HUES48 (cell line): Measurements from ENCODE around the gene RASL10B.
A peak's percentile ranks its signal among the peaks of the same experiment; 100 is the strongest.

Experiments
- H3K27ac ChIP-seq: one replicate; pipeline ENCODE4 v1.7.0; 2013; ENCODE audit warnings: low read depth, low read length, inconsistent platforms
- H3K27me3 ChIP-seq: 2 replicates; pipeline ENCODE4 v1.6.1; 2013; ENCODE audit warnings: mild to moderate bottlenecking, low read length; ENCODE audit not compliant: control insufficient read depth, insufficient read depth
- H3K36me3 ChIP-seq: 2 replicates; pipeline ENCODE4 v1.6.1; 2013; ENCODE audit warnings: low read length; ENCODE audit not compliant: control insufficient read depth, insufficient read depth
- H3K4me1 ChIP-seq: 2 replicates; pipeline ENCODE4 v1.6.1; 2013; ENCODE audit warnings: mild to moderate bottlenecking, low read length; ENCODE audit not compliant: control insufficient read depth, insufficient read depth
- H3K4me3 ChIP-seq: 2 replicates; pipeline ENCODE4 v1.5.1; 2013; ENCODE audit warnings: mild to moderate bottlenecking, low read depth, low read length
- H3K9ac ChIP-seq: 2 replicates; pipeline ENCODE4 v1.6.1; 2013; ENCODE audit warnings: mild to moderate bottlenecking, low read depth, low read length, moderate library complexity
- H3K9me3 ChIP-seq: 2 replicates; pipeline ENCODE4 v1.6.1; 2013; ENCODE audit warnings: low read length; ENCODE audit not compliant: control insufficient read depth, insufficient read depth

Gene RASL10B

GRCh38 chr17:35716897-35717465, 14.5 kb upstream of the RASL10B start:
- H3K9ac ChIP-seq, result no peak overlapping the region
- peaks cover 73% of the 10 kb centered on the region for H3K36me3 ChIP-seq
- no peaks in the 10 kb centered on the region for H3K9me3 ChIP-seq
- no peaks in the 10 kb centered on the region for H3K27me3 ChIP-seq
- H3K4me1 ChIP-seq, result no peaks in the 10 kb centered on the region
- H3K4me3 ChIP-seq, result no peak overlapping the region
- H3K27ac ChIP-seq, result no peak overlapping the region

DNA sequence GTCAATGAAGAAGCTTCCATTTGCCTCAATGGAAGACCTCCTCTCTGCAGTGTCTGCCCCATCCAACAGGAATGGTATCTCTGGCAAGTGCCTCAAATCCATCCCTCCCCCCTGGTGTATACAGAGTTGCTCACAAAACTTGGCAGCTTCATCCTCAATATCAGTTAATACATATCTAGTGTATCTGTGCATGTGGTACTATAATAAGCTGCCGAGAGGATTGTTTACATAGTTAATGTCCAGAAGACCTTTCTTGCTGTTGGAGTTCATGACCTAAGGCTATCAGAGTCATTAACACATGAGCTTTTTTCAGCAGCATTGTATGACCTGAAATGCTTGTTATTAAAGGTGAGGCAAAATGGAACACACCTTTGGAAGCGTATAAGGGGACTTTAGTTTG, 14.0 kb upstream of the RASL10B start:
- Histone ChIP-seq H3K27ac (no peak overlapping the region), H3K27me3 (no peaks in the 10 kb centered on the region), H3K4me1 (no peaks in the 10 kb centered on the region), H3K9ac (no peak overlapping the region), H3K9me3 (no peaks in the 10 kb centered on the region), H3K4me3 (no peak overlapping the region), H3K36me3 (peaks cover 73% of the 10 kb centered on the region)

DNA sequence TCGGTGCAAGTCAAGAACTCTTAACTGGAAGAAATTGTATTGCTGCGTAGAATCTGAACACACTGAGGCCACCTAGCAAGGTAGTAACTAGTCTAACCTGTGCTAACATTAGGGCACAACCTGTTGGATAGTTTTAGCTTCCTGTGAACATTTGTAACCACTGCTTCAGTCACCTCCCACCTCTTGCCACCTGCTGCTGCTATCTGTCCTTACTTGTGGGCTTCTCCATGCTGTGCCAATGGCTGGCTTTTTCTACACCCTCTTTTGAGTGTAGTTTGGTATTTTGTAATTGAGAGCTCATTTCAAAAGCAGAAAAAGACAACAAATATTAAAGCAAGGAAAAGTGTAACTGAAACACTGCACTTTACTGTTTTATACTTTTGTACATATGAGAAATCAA, 7.7 kb upstream of the RASL10B start:
- peaks cover 52% of the 10 kb centered on the region for H3K36me3 ChIP-seq

GRCh38 chr17:35725058-35725457, 6.4 kb upstream of the RASL10B start:
- Histone ChIP-seq H3K36me3 (peaks cover 42% of the 10 kb centered on the region), H3K4me1 (peaks cover 26% of the 10 kb centered on the region), H3K9ac (no peak overlapping the region), H3K4me3 (no peak overlapping the region), H3K27me3 (no peaks in the 10 kb centered on the region), H3K27ac (no peak overlapping the region), H3K9me3 (no peaks in the 10 kb centered on the region)

More for the DNA sequence above, 7.7 kb upstream of the RASL10B start:
- no peak overlapping the region for H3K27ac ChIP-seq
- no peaks in the 10 kb centered on the region for H3K9me3 ChIP-seq
- no peaks in the 10 kb centered on the region for H3K27me3 ChIP-seq
- H3K4me1 ChIP-seq, result peaks cover 13% of the 10 kb centered on the region
- no peak overlapping the region for H3K4me3 ChIP-seq
- H3K9ac ChIP-seq, result no peak overlapping the region

DNA sequence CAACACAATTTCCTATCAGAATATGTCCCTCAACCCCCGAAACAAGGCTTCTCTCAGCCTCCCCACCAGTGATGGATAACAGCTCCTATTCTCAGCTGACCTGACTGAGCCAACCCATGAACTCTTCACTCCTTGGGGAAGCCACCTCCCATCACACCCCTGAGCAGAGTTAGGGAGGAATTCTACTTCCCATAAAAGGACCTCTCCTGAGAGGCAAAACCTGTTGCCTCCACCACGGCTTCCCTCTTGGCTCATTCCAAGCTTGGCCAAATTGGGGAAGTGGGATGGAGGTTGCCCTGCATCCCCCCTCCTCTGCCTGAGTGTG, 5.7 kb upstream of the RASL10B start:
- no peak overlapping the region for H3K27ac ChIP-seq
- peaks cover 3% of the 10 kb centered on the region; the same call in 1 of the 2 replicates for H3K27me3 ChIP-seq
- H3K4me3 ChIP-seq, result no peak overlapping the region
- no peaks in the 10 kb centered on the region for H3K9me3 ChIP-seq
- H3K9ac ChIP-seq, result no peak overlapping the region
- H3K4me1 ChIP-seq, result peaks cover 31% of the 10 kb centered on the region
- H3K36me3 ChIP-seq, result peaks cover 38% of the 10 kb centered on the region

DNA sequence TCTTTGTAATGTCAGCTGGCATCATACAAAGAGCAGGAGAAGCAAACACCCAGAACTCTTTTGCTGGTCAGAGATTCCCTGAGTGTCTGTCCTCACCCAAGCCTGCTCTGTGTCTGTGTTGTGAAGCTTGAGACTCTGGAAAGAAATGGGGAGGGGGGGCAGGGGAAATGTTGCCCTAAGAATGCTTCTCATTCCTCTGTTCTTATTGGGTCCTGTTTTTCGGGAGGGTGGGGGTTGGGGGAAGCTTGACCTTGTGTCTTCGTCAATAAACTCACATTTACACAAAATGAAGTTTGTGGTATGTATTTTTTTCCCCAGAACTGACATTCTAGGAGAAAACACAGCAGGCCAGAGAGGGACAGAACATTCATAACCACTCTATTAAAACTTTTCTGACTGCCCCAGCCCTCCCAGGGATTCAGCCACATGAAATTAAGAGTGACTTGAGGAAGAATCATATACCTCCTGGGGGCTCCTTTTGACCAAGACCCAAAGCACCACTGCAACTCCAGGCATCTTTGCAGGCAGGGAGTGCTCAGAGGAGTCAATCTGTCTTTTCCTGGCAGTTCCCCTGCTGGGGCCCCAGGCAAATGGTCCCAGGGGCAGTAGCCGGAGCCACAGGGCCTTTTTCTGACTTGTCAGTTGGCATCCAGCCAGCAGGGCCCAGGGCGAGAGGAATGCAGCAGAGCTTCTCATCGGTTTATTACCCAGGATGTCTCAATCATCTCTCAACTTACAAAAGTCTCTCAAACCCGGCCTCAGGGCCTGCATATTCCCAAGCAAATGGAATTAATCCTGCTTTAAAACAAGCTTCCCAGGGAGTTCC, 5.1 kb upstream of the RASL10B start:
- H3K27me3 ChIP-seq, result peaks cover 7% of the 10 kb centered on the region
- H3K27ac ChIP-seq, result peak overlapping the region; percentile 17
- H3K4me1 ChIP-seq, result peaks cover 36% of the 10 kb centered on the region
- no peak overlapping the region for H3K4me3 ChIP-seq
- H3K9ac ChIP-seq, result no peak overlapping the region
- no peaks in the 10 kb centered on the region for H3K9me3 ChIP-seq
- H3K36me3 ChIP-seq, result peaks cover 37% of the 10 kb centered on the region

- H3K9me3 ChIP-seq, result no peaks in the 10 kb centered on the region
Observed at GRCh38 chr17:35726953-35727460, 4.4 kb upstream of the RASL10B start.

DNA sequence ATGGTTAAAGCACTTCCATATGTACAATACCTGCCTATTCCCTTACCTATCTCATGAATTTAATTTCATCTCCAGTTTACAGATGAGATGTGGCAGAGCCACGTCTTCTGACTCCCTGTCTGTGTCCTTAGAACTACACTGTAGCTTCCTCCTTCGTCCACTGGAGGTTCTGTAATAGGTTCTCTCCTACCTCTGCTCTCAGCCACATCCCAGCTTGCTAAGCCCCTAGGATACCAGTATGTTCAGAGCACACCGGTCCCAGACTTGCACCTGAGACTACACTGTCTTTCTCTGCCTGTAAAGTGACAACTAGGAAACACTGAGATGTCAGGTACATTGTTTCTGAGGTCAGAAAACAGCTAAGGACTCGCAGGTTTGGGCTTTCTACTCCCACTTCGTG, 3.8 kb upstream of the RASL10B start:
- Histone ChIP-seq H3K9me3 (no peaks in the 10 kb centered on the region), H3K27ac (no peak overlapping the region), H3K4me3 (no peak overlapping the region), H3K27me3 (peaks cover 7% of the 10 kb centered on the region), H3K36me3 (peaks cover 32% of the 10 kb centered on the region), H3K4me1 (peaks cover 37% of the 10 kb centered on the region), H3K9ac (no peak overlapping the region)

More at GRCh38 chr17:35726953-35727460, 4.4 kb upstream of the RASL10B start:
- no peak overlapping the region for H3K4me3 ChIP-seq
- H3K27me3 ChIP-seq, result peaks cover 7% of the 10 kb centered on the region
- peaks cover 36% of the 10 kb centered on the region for H3K4me1 ChIP-seq
- H3K27ac ChIP-seq, result peak overlapping the region; percentile 17
- H3K9ac ChIP-seq, result no peak overlapping the region
- peaks cover 34% of the 10 kb centered on the region for H3K36me3 ChIP-seq

DNA sequence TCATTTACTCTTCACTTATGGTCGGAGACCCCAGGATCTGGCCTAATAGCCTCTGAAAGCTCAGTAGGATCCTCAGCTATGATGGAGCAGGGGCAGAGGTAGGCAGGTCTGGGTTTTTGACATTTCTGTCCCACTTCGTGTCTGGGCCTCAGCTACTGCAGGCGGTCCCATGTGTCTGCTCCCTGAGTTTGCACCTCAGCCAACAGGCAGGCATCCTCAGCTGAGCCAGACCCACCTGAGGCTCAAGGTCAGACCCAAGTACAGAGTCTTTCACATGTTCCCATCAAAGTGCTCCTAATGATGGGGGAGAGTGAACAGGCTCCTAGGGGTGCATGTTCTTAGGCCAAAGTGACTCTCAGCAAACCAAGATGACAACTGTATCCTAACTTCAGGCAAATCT, 2.9 kb upstream of the RASL10B start:
- no peaks in the 10 kb centered on the region for H3K9me3 ChIP-seq
- H3K27ac ChIP-seq, result no peak overlapping the region
- peaks cover 24% of the 10 kb centered on the region for H3K36me3 ChIP-seq
- peaks cover 7% of the 10 kb centered on the region for H3K27me3 ChIP-seq
- peaks cover 42% of the 10 kb centered on the region for H3K4me1 ChIP-seq
- no peak overlapping the region for H3K4me3 ChIP-seq
- H3K9ac ChIP-seq, result no peak overlapping the region

- Histone ChIP-seq H3K9ac (no peak overlapping the region), H3K9me3 (no peaks in the 10 kb centered on the region), H3K4me1 (peaks cover 42% of the 10 kb centered on the region), H3K4me3 (no peak overlapping the region), H3K36me3 (peaks cover 16% of the 10 kb centered on the region), H3K27ac (peak overlapping the region; percentile 4), H3K27me3 (peaks cover 7% of the 10 kb centered on the region)
Observed at GRCh38 chr17:35729405-35729833, 2.0 kb upstream of the RASL10B start.

GRCh38 chr17:35730400-35731005, 936 bp upstream of the RASL10B start:
- H3K27me3 ChIP-seq, result peaks cover 7% of the 10 kb centered on the region
- no peaks in the 10 kb centered on the region for H3K9me3 ChIP-seq
- H3K4me3 ChIP-seq, result no peak overlapping the region
- H3K27ac ChIP-seq, result no peak overlapping the region
- H3K36me3 ChIP-seq, result peaks cover 5% of the 10 kb centered on the region; the same call in 1 of the 2 replicates
- peaks cover 42% of the 10 kb centered on the region for H3K4me1 ChIP-seq
- no peak overlapping the region for H3K9ac ChIP-seq
